Activated CD8-positive, alpha-beta memory T cell treated with anti-CD3 and anti-CD28 coated beads, Interleukin-2, amount 50 U/mL, for 48 hours (primary cell): ENCODE measurements around the gene NRARP.
A peak's percentile ranks its signal among the peaks of the same experiment; 100 is the strongest.

Experiments
- DNase-seq: peaks from one replicate; pipeline ENCODE4 v3.0.0-alpha.2; 2020

The NRARP gene

GRCh38 chr9:137255448-137256114 is 46.5 kb downstream of the NRARP start:
- peak; percentile 77 for DNase-seq

- DNase-seq, result peak; percentile 100
These were observed 47.2 kb downstream of the NRARP start, which contains the start of gene NELFB for GRCh38 chr9:137254624-137255447. Gene NELFB (plus strand): TSS chr9:137255327.

GRCh38 chr9:137253717-137254623 is 48.1 kb downstream of the NRARP start:
- DNase-seq, result no peak

- DNase-seq, result no peak
These were observed 49.2 kb downstream of the NRARP start for GRCh38 chr9:137252555-137253506.

- DNase-seq, result no peak
These were observed 50.4 kb downstream of the NRARP start for GRCh38 chr9:137251490-137252268.

- no peak for DNase-seq
These were observed 50.9 kb downstream of the NRARP start, which contains the start of gene STPG3 for GRCh38 chr9:137251194-137251461. Gene STPG3 (plus strand): TSS chr9:137251286. CDS start chr9:137251287, 1 bp downstream.

GRCh38 chr9:137250329-137251193 is 51.5 kb downstream of the NRARP start:
- no peak for DNase-seq
